Tibial nerve (tissue), 4 donors: ENCODE results near the gene IFIT3.
A peak's percentile ranks its signal among the peaks of the same experiment; 100 is the strongest.

Experiments used
- CTCF ChIP-seq, 5 experiments: fragments of 200-600 bp in 3 of 5; fragments of 450-650 bp in 2 of 5; sonication (generic) in 3 of 5; IDR thresholded peaks; one replicate each; pipeline ENCODE4 v1.5.1; 2016 to 2019; ENCODE audit warnings: antibody characterized with exemption in 5 of 5, mild to moderate bottlenecking in 3 of 5, moderate library complexity in 2 of 5
- EP300 ChIP-seq, 2 donors: sonication (generic); formaldehyde crosslinking; IDR thresholded peaks; one replicate each; pipeline ENCODE4 v1.6.1; 2017; ENCODE audit warnings: antibody characterized with exemption in 2 of 2, mild to moderate bottlenecking in 1 of 2
- POLR2A ChIP-seq, 2 donors: fragments of 450-650 bp; IDR thresholded peaks; one replicate each; pipeline ENCODE4 v1.6.1; 2017; ENCODE audit warnings: antibody characterized with exemption in 2 of 2, mild to moderate bottlenecking in 2 of 2, moderate library complexity in 2 of 2

GRCh38 chr10:89347701-89348457 lies 20.1 kb downstream of the IFIT3 start:
- TF ChIP-seq CTCF (IDR thresholded peaks at IDR 0.05): no peak
- TF ChIP-seq POLR2A (IDR thresholded peaks at IDR 0.05): no peak
- peak; percentile 42 to 64 for TF ChIP-seq EP300 (IDR thresholded peaks at IDR 0.05)
